K562 (cell line): ENCODE data around the gene ILDR1. TPM values are rescaled to one million over a fixed set of nuclear protein-coding genes. Genes with fewer than 3 reads are reported as not detected.

Experiments used
- ATAC-seq: fragments of 200-7000 bp; cut with Tn5 transposase; 3 replicates; pipeline ENCODE4 v1.9.1; 2020; ENCODE audit warnings: moderate library complexity
- BruUV-seq: library from RNA; stranded (reverse); fragments of 400-500 nt; replicated peaks from 2 replicates; lab custom pipeline; 2021; lab: Mats Ljungman, UMichigan
- CTCF ChIA-PET: fragments of 300-600 bp; formaldehyde crosslinking; extraction: SDS; loops from one replicate; lab custom pipeline; 2021; ENCODE audit warnings: low intra/inter-chr PET ratio; lab: Yijun Ruan, JAX
- POLR2A ChIA-PET: fragments of 300-600, 350-650 bp; sonication (Branson Sonifier 250); formaldehyde crosslinking; extraction: SDS; loops from one replicate; lab custom pipeline; 2021; ENCODE audit warnings: antibody characterized with exemption, inconsistent platforms; lab: Yijun Ruan, JAX
- DNase-seq, 4 experiments: peaks; one replicate each; pipeline versions ENCODE4 v3.0.0 to v3.0.0-alpha.2; 2011 to 2018; ENCODE audit warnings: low spot score in 3 of 4, mixed read lengths in 3 of 4; ENCODE audit errors: extremely low read depth in 1 of 4
- FAIRE-seq: peaks from 2 replicates; lab custom pipeline; 2011; peaks lifted over from hg19 to GRCh38; lab: Jason Lieb, UNC
- H2AFZ ChIP-seq: 2 replicates; pipeline ENCODE4 v1.6.0; 2011; ENCODE audit warnings: low read depth, low read length, control low read depth, inconsistent platforms
- H3K27ac ChIP-seq: fragments of 200-600 bp; 3 replicates; pipeline ENCODE4 v1.8.0; 2011; ENCODE audit warnings: low read depth, mild to moderate bottlenecking, control low read depth, inconsistent platforms, low read length, moderate library complexity, mixed read lengths; ENCODE audit errors: extremely low read depth
- H3K27me3 ChIP-seq, 2 experiments: fragments of 300-600 bp in 1 of 2; 2 replicates in 1 of 2; 3 replicates in 1 of 2; pipeline versions ENCODE4 v1.6.0 to v1.8.0; 2011; ENCODE audit warnings: inconsistent platforms in 2 of 2, low read length in 2 of 2, mild to moderate bottlenecking in 1 of 2, mixed read lengths in 1 of 2, moderate library complexity in 1 of 2; ENCODE audit not compliant: control insufficient read depth in 2 of 2, insufficient read depth in 2 of 2
- H3K36me3 ChIP-seq: fragments of 300-600 bp; 3 replicates; pipeline ENCODE4 v1.8.0; 2011; ENCODE audit warnings: mild to moderate bottlenecking, low read length, inconsistent platforms; ENCODE audit not compliant: control insufficient read depth, insufficient read depth
- H3K4me1 ChIP-seq, 2 experiments: fragments of 200-600 bp in 1 of 2; replicated peaks in 1 of 2; 2 replicates in 1 of 2; 3 replicates in 1 of 2; pipeline versions ENCODE4 v1.5.1 to v1.8.0; 2011; ENCODE audit warnings: inconsistent platforms in 2 of 2, low read length in 2 of 2, mild to moderate bottlenecking in 1 of 2, mixed read lengths in 1 of 2, moderate library complexity in 1 of 2; ENCODE audit not compliant: control insufficient read depth in 2 of 2, insufficient read depth in 2 of 2
- H3K4me2 ChIP-seq: 2 replicates; pipeline ENCODE4 v1.6.1; 2011; ENCODE audit warnings: low read length, control low read depth, inconsistent platforms, mixed read lengths; ENCODE audit not compliant: insufficient read depth
- H3K4me3 ChIP-seq: fragments of 200-600 bp; sonication (generic), shearing (Covaris generic); 2 replicates; pipeline ENCODE4 v1.5.1; 2016; ENCODE audit warnings: control low read depth, inconsistent platforms
- H3K79me2 ChIP-seq: fragments of 200-600 bp; 3 replicates; pipeline ENCODE4 v1.8.0; 2011; ENCODE audit warnings: low read length, inconsistent platforms; ENCODE audit not compliant: control insufficient read depth, insufficient read depth
- H3K9ac ChIP-seq, 2 experiments: 2 replicates each; pipeline versions ENCODE4 v1.6.0 to v1.6.1; 2011; ENCODE audit warnings: low read depth in 2 of 2, low read length in 2 of 2, control low read depth in 1 of 2, inconsistent platforms in 1 of 2, mild to moderate bottlenecking in 1 of 2, mixed read lengths in 1 of 2; ENCODE audit not compliant: insufficient read depth in 1 of 2
- H3K9me1 ChIP-seq: one replicate; pipeline ENCODE4 v1.6.0; 2011; ENCODE audit warnings: inconsistent platforms, mild to moderate bottlenecking, low read length, moderate library complexity; ENCODE audit not compliant: control insufficient read depth, insufficient read depth
- H3K9me3 ChIP-seq: replicated peaks from 2 replicates; pipeline ENCODE4 v1.5.1; 2011; ENCODE audit warnings: low read depth, low read length, inconsistent platforms; ENCODE audit not compliant: control insufficient read depth, insufficient read depth
- H4K20me1 ChIP-seq: replicated peaks from 2 replicates; pipeline ENCODE4 v1.6.1; 2011; ENCODE audit warnings: low read length, inconsistent platforms, mixed read lengths; ENCODE audit not compliant: control insufficient read depth, insufficient read depth
- FOXJ2 ChIP-seq: fragments of 200-800 bp; sonication (Bioruptor generic); IDR thresholded peaks from 2 replicates; pipeline ENCODE4 v1.6.1; 2016; ENCODE audit warnings: missing genetic modification characterization, missing compliant biosample characterization
- MED1 ChIP-seq: sonication (generic); formaldehyde crosslinking; IDR thresholded peaks from 2 replicates; pipeline ENCODE4 v1.8.1; 2023; ENCODE audit warnings: missing genetic modification reagents, borderline replicate concordance
- RBM22 ChIP-seq: fragments of 200-400 bp; formaldehyde crosslinking; IDR thresholded peaks from 2 replicates; pipeline ENCODE4 v1.6.1; 2018; ENCODE audit warnings: low read length, low read depth; ENCODE audit not compliant: poor library complexity, severe bottlenecking
- SIRT6 ChIP-seq: IDR thresholded peaks from one replicate; pipeline ENCODE4 v1.6.1; 2012; ENCODE audit warnings: low read depth, mild to moderate bottlenecking, control low read depth, inconsistent platforms, low read length, moderate library complexity
- STAG1 ChIP-seq: sonication (generic); formaldehyde crosslinking; IDR thresholded peaks from 2 replicates; pipeline ENCODE4 v1.5.0; 2020; ENCODE audit warnings: missing genetic modification reagents, borderline replicate concordance
- TARDBP ChIP-seq: fragments of 450-650 bp; IDR thresholded peaks from 2 replicates; pipeline ENCODE4 v1.6.1; 2016
- ZNF232 ChIP-seq: sonication (generic); formaldehyde crosslinking; IDR thresholded peaks from 2 replicates; pipeline ENCODE4 v1.8.0; 2022; ENCODE audit warnings: mild to moderate bottlenecking, missing genetic modification reagents
- ZNF311 ChIP-seq: fragments of 250-450 bp; sonication (Bioruptor Pico); IDR thresholded peaks from 2 replicates; pipeline ENCODE4 v1.4.0; 2020; ENCODE audit warnings: mild to moderate bottlenecking, moderate library complexity
- WGBS: fragments of 100-300 bp; shearing (Covaris generic); methylation state at CpG from one replicate; pipeline ENCODE4 v1.1.6; 2016; ENCODE audit warnings: low coverage, mixed read lengths; ENCODE audit not compliant: insufficient coverage; ENCODE audit errors: missing lambda C conversion rate; 5-methylcytosine and 5-hydroxymethylcytosine counted together
- in situ Hi-C: fragments of 300-500 bp; cut with MboI; formaldehyde crosslinking; loops from 4 replicates; pipeline ENCODE4 v1.15.0; 2018; ENCODE audit warnings: inconsistent platforms, mixed read lengths
- intact Hi-C: fragments of 100-400 bp; cut with micrococcal nuclease; formaldehyde crosslinking; loops from 2 replicates; pipeline ENCODE4 v1.14.2; 2022
- polyA plus RNA-seq, 8 experiments: library from polyadenylated mRNA; depleted of rRNA in 4 of 8; stranded (reverse) in 5 of 8; unstranded in 3 of 8; fragments of >200 nt; fragmentation: Nextera tagmentation in 2 of 8; fragmentation: Illumina TruSeq in 1 of 8; extraction: Ambion mirVana in 2 of 8; extraction: Trizol in 1 of 8; gene quantifications; 2 replicates each; pipeline versions ENCODE4 v1.2.1 to v1.2.3, GENCODE V29; 2011 to 2014; ENCODE audit warnings: inconsistent platforms in 1 of 8, missing spikeins in 1 of 8
- total RNA-seq, 7 experiments: library from RNA; depleted of rRNA in 6 of 7; stranded (reverse); fragments of >200 nt in 6 of 7; fragmentation: Illumina TruSeq in 2 of 7; extraction: Trizol in 2 of 7; gene quantifications; 2 replicates each; pipeline versions ENCODE4 v1.2.1 to v1.2.3, GENCODE V29; 2011 to 2021; ENCODE audit warnings: low replicate concordance in 1 of 7
- TF ChIP-seq, protein P1 (sequence below): sonication (generic); formaldehyde crosslinking; IDR thresholded peaks from 2 replicates; pipeline ENCODE4 v1.8.0; 2023; ENCODE audit warnings: mild to moderate bottlenecking, missing genetic modification reagents

Gene ILDR1
- total and polyA plus RNA-seq, 9 of the 15 experiments (the other 6 are each of a cell fraction or from before 2014, with no cell fraction given) = 0.04 TPM; not detected in 8

DNA sequence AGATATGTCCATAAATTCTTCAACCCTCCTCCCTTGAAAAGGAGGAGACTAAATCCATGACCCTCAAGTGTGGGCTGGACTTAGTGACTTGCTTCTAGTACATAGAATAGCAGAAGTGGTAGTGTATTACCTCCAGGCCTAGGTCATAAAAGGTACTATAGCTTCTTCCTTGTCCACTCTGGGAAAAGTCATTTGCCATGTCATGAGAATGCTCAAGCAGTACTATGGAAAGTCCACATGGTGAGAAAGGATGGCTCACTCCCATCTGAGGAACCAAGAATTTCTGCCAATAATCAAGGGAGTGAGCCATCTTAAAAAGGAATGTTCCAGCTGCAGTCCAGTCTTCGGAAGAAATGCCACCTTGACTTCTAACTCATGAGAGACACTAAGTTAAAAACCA lies 10.5 kb upstream of the ILDR1 start:
- FAIRE-seq (no peak), ATAC-seq (no peak), DNase-seq (no peak)
- intact Hi-C loops = no loop called here
- no peaks in the 10 kb centered on the region for H3K4me1 ChIP-seq
- CTCF ChIA-PET = no interaction called here
- H3K36me3 ChIP-seq = no peaks in the 10 kb centered on the region
- no peak for TF ChIP-seq ZNF311 (CRISPR knock-in tag)
- TF ChIP-seq FOXJ2 (tag) = no peak
- no peak for TF ChIP-seq ZNF232 (CRISPR knock-in tag)
- no peak for TF ChIP-seq MED1 (CRISPR knock-in tag)
- no peak for TF ChIP-seq RBM22
- TF ChIP-seq SIRT6 = no peak
- TF ChIP-seq, protein P1, sequence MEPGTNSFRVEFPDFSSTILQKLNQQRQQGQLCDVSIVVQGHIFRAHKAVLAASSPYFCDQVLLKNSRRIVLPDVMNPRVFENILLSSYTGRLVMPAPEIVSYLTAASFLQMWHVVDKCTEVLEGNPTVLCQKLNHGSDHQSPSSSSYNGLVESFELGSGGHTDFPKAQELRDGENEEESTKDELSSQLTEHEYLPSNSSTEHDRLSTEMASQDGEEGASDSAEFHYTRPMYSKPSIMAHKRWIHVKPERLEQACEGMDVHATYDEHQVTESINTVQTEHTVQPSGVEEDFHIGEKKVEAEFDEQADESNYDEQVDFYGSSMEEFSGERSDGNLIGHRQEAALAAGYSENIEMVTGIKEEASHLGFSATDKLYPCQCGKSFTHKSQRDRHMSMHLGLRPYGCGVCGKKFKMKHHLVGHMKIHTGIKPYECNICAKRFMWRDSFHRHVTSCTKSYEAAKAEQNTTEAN (CRISPR knock-in tag) = no peak
- no peak for TF ChIP-seq STAG1 (CRISPR knock-in tag)
- no peak for TF ChIP-seq TARDBP
- H3K79me2 ChIP-seq = no peaks in the 10 kb centered on the region
- POLR2A ChIA-PET = no interaction called here
- H3K4me2 ChIP-seq = no peak overlapping the region
- H2AFZ ChIP-seq = no peak overlapping the region
- no peak overlapping the region for H3K4me3 ChIP-seq
- no peak overlapping the region for H3K27ac ChIP-seq
- H3K9me3 ChIP-seq = no peaks in the 10 kb centered on the region
- WGBS = 0% methylated on average over 1 of the region's 1 CpG
- in situ Hi-C loops = no loop called here
- H3K9me1 ChIP-seq = no peaks in the 10 kb centered on the region
- no peak overlapping the region for H3K9ac ChIP-seq
- no peaks in the 10 kb centered on the region for H3K27me3 ChIP-seq
- BruUV-seq = no TSS peak
- H4K20me1 ChIP-seq = no peaks in the 10 kb centered on the region
